ENCODE measurements around the gene TIMM8B. TPM values are rescaled to one million over a fixed set of nuclear protein-coding genes. Genes with fewer than 3 reads are reported as not detected.

The TIMM8B gene
- 34.0 and 38.1 TPM in 2 replicates for total RNA-seq

GRCh38 chr11:112086422-112087191, at the start of gene TIMM8B, which contains the start of gene SDHD:
TIMM8B (minus strand) TSS chr11:112086756; CDS start chr11:112086723, 33 bp downstream.
SDHD (plus strand) TSS chr11:112086873; CDS start chr11:112086908, 35 bp downstream.

DNA sequence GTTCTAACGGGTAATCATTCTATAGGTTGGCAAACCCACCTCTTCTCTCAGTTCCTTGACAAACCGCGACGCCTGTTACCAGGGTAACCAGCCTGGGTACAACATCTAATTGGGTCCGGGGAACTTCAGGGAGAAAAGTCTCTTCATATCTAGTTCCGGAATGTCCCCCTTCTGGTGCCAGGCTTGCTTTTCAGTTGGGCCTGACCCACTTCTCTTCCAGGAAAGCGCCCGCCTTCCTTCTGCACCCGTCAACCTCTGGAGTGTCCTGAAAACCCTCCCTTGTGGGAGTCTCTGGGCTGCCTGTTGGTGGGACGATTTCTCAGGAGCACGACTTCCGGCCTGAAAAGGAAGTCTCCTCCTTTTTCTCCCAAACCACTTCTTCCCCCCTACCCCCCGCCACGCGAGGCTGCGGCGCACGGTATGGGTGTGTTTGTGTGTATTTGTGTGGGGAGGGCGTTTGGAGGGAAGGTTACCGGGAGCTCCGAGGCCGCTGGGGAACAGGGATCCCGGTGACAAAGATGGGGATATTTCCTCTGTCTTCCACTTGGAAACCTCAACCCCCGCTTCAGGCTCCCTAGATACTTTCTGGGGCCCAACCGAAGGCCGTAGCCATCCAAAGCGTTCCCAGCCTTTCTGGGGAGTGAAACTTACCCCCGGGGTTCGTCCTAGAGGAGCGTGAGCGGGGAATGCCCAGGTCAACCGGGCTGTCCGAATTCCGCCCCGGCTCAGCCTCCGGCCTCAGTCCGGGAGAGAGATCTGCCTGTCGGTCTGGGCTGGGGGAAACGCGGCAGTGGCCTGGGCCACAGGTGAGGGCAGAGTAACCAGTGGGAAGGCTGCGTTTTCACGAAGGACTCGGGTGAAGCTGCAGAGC, 12.4 kb downstream of the TIMM8B start, which contains the start of the genes NKAPD1 and PIH1D2:
Gene NKAPD1, plus strand, starts transcription at position 359 of the 871 bp plus-strand sequence. CDS start 1,276 bp downstream, outside the sequence.
Gene PIH1D2, minus strand, starts transcription at position 77 of the 871 bp plus-strand sequence. CDS start 843 bp downstream, outside the sequence.

Other genes with a start within 250 kb of the TIMM8B start
- 39.1 and 39.3 TPM in 2 replicates for gene ALG9, start 215.2 kb downstream of the TIMM8B start, total RNA-seq
- 2.7 and 4.2 TPM in 2 replicates for gene FDXACB1, start 207.6 kb downstream of the TIMM8B start, total RNA-seq
- gene CFAP68, start 207.2 kb downstream of the TIMM8B start, total RNA-seq = 7.0 and 9.0 TPM in 2 replicates
- gene CRYAB, start 175.0 kb downstream of the TIMM8B start, total RNA-seq = 2.5 and 6.0 TPM in 2 replicates
- gene HSPB2, start 174.0 kb downstream of the TIMM8B start, total RNA-seq = 0.25 TPM in 1 of 2 replicates, not detected in the other
- gene C11orf52, start 167.8 kb downstream of the TIMM8B start, total RNA-seq = 0.11 and 0.25 TPM in 2 replicates
- 9.3 and 16.0 TPM in 2 replicates for gene DIXDC1, start 149.4 kb downstream of the TIMM8B start, total RNA-seq
- 29.6 and 46.5 TPM in 2 replicates for gene DLAT, start 61.3 kb downstream of the TIMM8B start, total RNA-seq
- gene PIH1D2, start 12.7 kb downstream of the TIMM8B start, total RNA-seq = 0.87 and 2.2 TPM in 2 replicates
- gene NKAPD1, start 12.5 kb downstream of the TIMM8B start, total RNA-seq = 25.7 and 25.9 TPM in 2 replicates
- gene SDHD, start 117 bp upstream of the TIMM8B start, total RNA-seq = 127 and 142 TPM in 2 replicates
- 2.0 and 2.3 TPM in 2 replicates for gene IL18, start 77.3 kb upstream of the TIMM8B start, total RNA-seq
- 0.11 and 0.25 TPM in 2 replicates for gene TEX12, start 80.6 kb upstream of the TIMM8B start, total RNA-seq
- gene BCO2, start 88.8 kb upstream of the TIMM8B start, total RNA-seq = 6.1 and 15.3 TPM in 2 replicates
- 58.4 and 86.8 TPM in 2 replicates for gene PTS, start 139.7 kb upstream of the TIMM8B start, total RNA-seq
- not detected in 2 replicates for gene PLET1, start 174.1 kb upstream of the TIMM8B start, total RNA-seq